Ovary (tissue), 3 donors: ENCODE results near the gene ZSCAN20.

ENCODE experiments used
- POLR2A ChIP-seq: fragments of 450-650 bp; IDR thresholded peaks from one replicate; pipeline ENCODE4 v1.6.1; 2017; ENCODE audit warnings: antibody characterized with exemption, mild to moderate bottlenecking, moderate library complexity
- TF ChIP-seq, protein P1 (sequence below), 3 donors: fragments of 450-650 bp in 2 of 3; fragments of 200-600 bp in 1 of 3; IDR thresholded peaks; one replicate each; pipeline versions ENCODE4 v1.5.1 to v1.8.0; 2016 to 2022; ENCODE audit warnings: antibody characterized with exemption in 3 of 3, mild to moderate bottlenecking in 1 of 3
- donor health status: DM: no; HTN: no; CAD: no.

DNA sequence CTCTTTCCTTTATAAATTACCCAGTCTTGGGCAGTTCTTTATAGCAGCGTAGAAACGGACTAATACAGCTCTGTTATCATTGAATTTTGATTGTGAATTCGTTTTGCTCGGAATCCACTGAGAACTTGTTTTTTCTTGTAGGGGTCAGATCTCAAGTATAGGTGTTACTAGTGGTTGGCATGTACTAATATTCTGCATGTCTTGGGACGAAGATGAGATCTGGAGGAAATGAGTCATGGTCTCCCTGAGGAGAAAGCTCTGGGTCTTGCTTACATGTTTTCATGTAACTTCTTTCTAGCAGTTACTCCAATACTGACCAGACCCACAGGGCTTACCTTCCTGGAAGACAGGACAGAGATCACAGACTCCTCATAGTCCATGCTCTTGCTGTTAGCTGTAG, 30.3 kb downstream of the ZSCAN20 start:
- TF ChIP-seq, protein P1, sequence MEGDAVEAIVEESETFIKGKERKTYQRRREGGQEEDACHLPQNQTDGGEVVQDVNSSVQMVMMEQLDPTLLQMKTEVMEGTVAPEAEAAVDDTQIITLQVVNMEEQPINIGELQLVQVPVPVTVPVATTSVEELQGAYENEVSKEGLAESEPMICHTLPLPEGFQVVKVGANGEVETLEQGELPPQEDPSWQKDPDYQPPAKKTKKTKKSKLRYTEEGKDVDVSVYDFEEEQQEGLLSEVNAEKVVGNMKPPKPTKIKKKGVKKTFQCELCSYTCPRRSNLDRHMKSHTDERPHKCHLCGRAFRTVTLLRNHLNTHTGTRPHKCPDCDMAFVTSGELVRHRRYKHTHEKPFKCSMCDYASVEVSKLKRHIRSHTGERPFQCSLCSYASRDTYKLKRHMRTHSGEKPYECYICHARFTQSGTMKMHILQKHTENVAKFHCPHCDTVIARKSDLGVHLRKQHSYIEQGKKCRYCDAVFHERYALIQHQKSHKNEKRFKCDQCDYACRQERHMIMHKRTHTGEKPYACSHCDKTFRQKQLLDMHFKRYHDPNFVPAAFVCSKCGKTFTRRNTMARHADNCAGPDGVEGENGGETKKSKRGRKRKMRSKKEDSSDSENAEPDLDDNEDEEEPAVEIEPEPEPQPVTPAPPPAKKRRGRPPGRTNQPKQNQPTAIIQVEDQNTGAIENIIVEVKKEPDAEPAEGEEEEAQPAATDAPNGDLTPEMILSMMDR (IDR thresholded peaks at IDR 0.05): no peak
- no peak for TF ChIP-seq POLR2A
